ENCODE results near the gene SMURF2.
"Not testable (repeated sequence)": the region's sequence is repeated elsewhere in the genome, so short reads cannot be mapped to it uniquely, and the experiment has no call there.

Gene SMURF2

GRCh38 chr17:64617125-64617780 lies 44.9 kb downstream of the SMURF2 start:
- no peaks in the 10 kb centered on the region for H3K9me3 ChIP-seq (ENCODE audit: control insufficient read depth in 1 of 2, low read length in 2 of 2)
- peaks cover 15 to 21% of the 10 kb centered on the region in 2 donors for H3K4me1 ChIP-seq (ENCODE audit: control insufficient read depth in 1 of 2, insufficient read depth in 2 of 2, low read length in 2 of 2)
- no peaks in the 10 kb centered on the region for H3K36me3 ChIP-seq (ENCODE audit: control insufficient read depth in 1 of 2, insufficient read depth in 2 of 2, low read length in 2 of 2)
- H3K9ac ChIP-seq (ENCODE audit: low read depth in 1 of 2, low read length in 2 of 2) = no peak overlapping the region
- H3K27me3 ChIP-seq (ENCODE audit: control insufficient read depth in 1 of 2, insufficient read depth in 2 of 2, low read length in 2 of 2) = no peaks in the 10 kb centered on the region
- H3K4me3 ChIP-seq (ENCODE audit: low read depth in 1 of 2, low read length in 2 of 2) = no peak overlapping the region
- H3K27ac ChIP-seq (ENCODE audit: low read depth, low read length) = no peak overlapping the region

- no peaks in the 10 kb centered on the region for H3K9me3 ChIP-seq (ENCODE audit: control insufficient read depth in 1 of 2, low read length in 2 of 2)
- H3K27me3 ChIP-seq (ENCODE audit: control insufficient read depth in 1 of 2, insufficient read depth in 2 of 2, low read length in 2 of 2) = no peaks in the 10 kb centered on the region
- no peak overlapping the region for H3K27ac ChIP-seq (ENCODE audit: low read depth, low read length)
- H3K4me3 ChIP-seq (ENCODE audit: low read depth in 1 of 2, low read length in 2 of 2) = no peak overlapping the region
- H3K36me3 ChIP-seq (ENCODE audit: control insufficient read depth in 1 of 2, insufficient read depth in 2 of 2, low read length in 2 of 2) = no peaks in the 10 kb centered on the region
- H3K9ac ChIP-seq (ENCODE audit: low read depth in 1 of 2, low read length in 2 of 2) = no peak overlapping the region
- H3K4me1 ChIP-seq (ENCODE audit: control insufficient read depth in 1 of 2, insufficient read depth in 2 of 2, low read length in 2 of 2) = peaks cover 15 to 21% of the 10 kb centered on the region in 2 donors
These were observed 47.0 kb downstream of the SMURF2 start for GRCh38 chr17:64615028-64615677.

GRCh38 chr17:64614266-64615027 lies 47.7 kb downstream of the SMURF2 start:
- no peaks in the 10 kb centered on the region for H3K9me3 ChIP-seq (ENCODE audit: control insufficient read depth in 1 of 2, low read length in 2 of 2)
- H3K27ac ChIP-seq (ENCODE audit: low read depth, low read length) = no peak overlapping the region
- H3K9ac ChIP-seq (ENCODE audit: low read depth in 1 of 2, low read length in 2 of 2) = no peak overlapping the region
- H3K4me1 ChIP-seq (ENCODE audit: control insufficient read depth in 1 of 2, insufficient read depth in 2 of 2, low read length in 2 of 2) = peaks cover 15 to 21% of the 10 kb centered on the region in 2 donors
- H3K4me3 ChIP-seq (ENCODE audit: low read depth in 1 of 2, low read length in 2 of 2) = no peak overlapping the region
- H3K27me3 ChIP-seq (ENCODE audit: control insufficient read depth in 1 of 2, insufficient read depth in 2 of 2, low read length in 2 of 2) = no peaks in the 10 kb centered on the region
- no peaks in the 10 kb centered on the region for H3K36me3 ChIP-seq (ENCODE audit: control insufficient read depth in 1 of 2, insufficient read depth in 2 of 2, low read length in 2 of 2)

- Histone ChIP-seq H3K4me1 (ENCODE audit: control insufficient read depth in 1 of 2, insufficient read depth in 2 of 2, low read length in 2 of 2) (peaks cover 15 to 21% of the 10 kb centered on the region in 2 donors), H3K27ac (ENCODE audit: low read depth, low read length) (no peak overlapping the region), H3K36me3 (ENCODE audit: control insufficient read depth in 1 of 2, insufficient read depth in 2 of 2, low read length in 2 of 2) (no peaks in the 10 kb centered on the region), H3K9me3 (ENCODE audit: control insufficient read depth in 1 of 2, low read length in 2 of 2) (no peaks in the 10 kb centered on the region), H3K9ac (ENCODE audit: low read depth in 1 of 2, low read length in 2 of 2) (no peak overlapping the region), H3K27me3 (ENCODE audit: control insufficient read depth in 1 of 2, insufficient read depth in 2 of 2, low read length in 2 of 2) (no peaks in the 10 kb centered on the region), H3K4me3 (ENCODE audit: low read depth in 1 of 2, low read length in 2 of 2) (no peak overlapping the region)
These were observed 50.7 kb downstream of the SMURF2 start for GRCh38 chr17:64611369-64611768.

GRCh38 chr17:64610244-64610643 lies 51.9 kb downstream of the SMURF2 start:
- not testable (repeated sequence) for H3K27me3 ChIP-seq (ENCODE audit: control insufficient read depth in 1 of 2, insufficient read depth in 2 of 2, low read length in 2 of 2); H3K36me3 ChIP-seq (ENCODE audit: control insufficient read depth in 1 of 2, insufficient read depth in 2 of 2, low read length in 2 of 2); H3K4me3 ChIP-seq (ENCODE audit: low read depth in 1 of 2, low read length in 2 of 2); H3K27ac ChIP-seq (ENCODE audit: low read depth, low read length); H3K9me3 ChIP-seq (ENCODE audit: control insufficient read depth in 1 of 2, low read length in 2 of 2); H3K9ac ChIP-seq (ENCODE audit: low read depth in 1 of 2, low read length in 2 of 2)
- peaks cover 11 to 19% of the 10 kb centered on the region in 2 donors for H3K4me1 ChIP-seq (ENCODE audit: control insufficient read depth in 1 of 2, insufficient read depth in 2 of 2, low read length in 2 of 2)

GRCh38 chr17:64608571-64608981 lies 53.5 kb downstream of the SMURF2 start:
- Histone ChIP-seq H3K9me3 (ENCODE audit: control insufficient read depth in 1 of 2, low read length in 2 of 2) (no peaks in the 10 kb centered on the region), H3K4me1 (ENCODE audit: control insufficient read depth in 1 of 2, insufficient read depth in 2 of 2, low read length in 2 of 2) (peaks cover 0 to 4% of the 10 kb centered on the region in 2 donors), H3K27ac (ENCODE audit: low read depth, low read length) (no peak overlapping the region), H3K36me3 (ENCODE audit: control insufficient read depth in 1 of 2, insufficient read depth in 2 of 2, low read length in 2 of 2) (no peaks in the 10 kb centered on the region), H3K27me3 (ENCODE audit: control insufficient read depth in 1 of 2, insufficient read depth in 2 of 2, low read length in 2 of 2) (no peaks in the 10 kb centered on the region), H3K9ac (ENCODE audit: low read depth in 1 of 2, low read length in 2 of 2) (no peak overlapping the region), H3K4me3 (ENCODE audit: low read depth in 1 of 2, low read length in 2 of 2) (no peak overlapping the region)

GRCh38 chr17:64607862-64608565 lies 54.1 kb downstream of the SMURF2 start:
- H3K9me3 ChIP-seq (ENCODE audit: control insufficient read depth in 1 of 2, low read length in 2 of 2) = no peaks in the 10 kb centered on the region
- H3K27me3 ChIP-seq (ENCODE audit: control insufficient read depth in 1 of 2, insufficient read depth in 2 of 2, low read length in 2 of 2) = no peaks in the 10 kb centered on the region
- no peak overlapping the region for H3K4me3 ChIP-seq (ENCODE audit: low read depth in 1 of 2, low read length in 2 of 2)
- H3K9ac ChIP-seq (ENCODE audit: low read depth in 1 of 2, low read length in 2 of 2) = no peak overlapping the region
- H3K36me3 ChIP-seq (ENCODE audit: control insufficient read depth in 1 of 2, insufficient read depth in 2 of 2, low read length in 2 of 2) = no peaks in the 10 kb centered on the region
- H3K4me1 ChIP-seq (ENCODE audit: control insufficient read depth in 1 of 2, insufficient read depth in 2 of 2, low read length in 2 of 2) = no peaks in the 10 kb centered on the region
- H3K27ac ChIP-seq (ENCODE audit: low read depth, low read length) = no peak overlapping the region

- H3K27me3 ChIP-seq (ENCODE audit: control insufficient read depth in 1 of 2, insufficient read depth in 2 of 2, low read length in 2 of 2); H3K9ac ChIP-seq (ENCODE audit: low read depth in 1 of 2, low read length in 2 of 2); H3K4me1 ChIP-seq (ENCODE audit: control insufficient read depth in 1 of 2, insufficient read depth in 2 of 2, low read length in 2 of 2); H3K36me3 ChIP-seq (ENCODE audit: control insufficient read depth in 1 of 2, insufficient read depth in 2 of 2, low read length in 2 of 2); H3K27ac ChIP-seq (ENCODE audit: low read depth, low read length); H3K4me3 ChIP-seq (ENCODE audit: low read depth in 1 of 2, low read length in 2 of 2); H3K9me3 ChIP-seq (ENCODE audit: control insufficient read depth in 1 of 2, low read length in 2 of 2): not testable (repeated sequence)
These were observed 57.6 kb downstream of the SMURF2 start for GRCh38 chr17:64604532-64604931.

GRCh38 chr17:64603987-64604386 lies 58.1 kb downstream of the SMURF2 start:
- Histone ChIP-seq H3K36me3 (ENCODE audit: control insufficient read depth in 1 of 2, insufficient read depth in 2 of 2, low read length in 2 of 2) (no peaks in the 10 kb centered on the region), H3K27ac (ENCODE audit: low read depth, low read length) (no peak overlapping the region), H3K9me3 (ENCODE audit: control insufficient read depth in 1 of 2, low read length in 2 of 2) (no peaks in the 10 kb centered on the region), H3K4me1 (ENCODE audit: control insufficient read depth in 1 of 2, insufficient read depth in 2 of 2, low read length in 2 of 2) (peaks cover 0 to 4% of the 10 kb centered on the region in 2 donors), H3K9ac (ENCODE audit: low read depth in 1 of 2, low read length in 2 of 2) (no peak overlapping the region), H3K4me3 (ENCODE audit: low read depth in 1 of 2, low read length in 2 of 2) (no peak overlapping the region), H3K27me3 (ENCODE audit: control insufficient read depth in 1 of 2, insufficient read depth in 2 of 2, low read length in 2 of 2) (no peaks in the 10 kb centered on the region)

GRCh38 chr17:64599827-64600226 lies 62.3 kb downstream of the SMURF2 start:
- peaks cover 0 to 4% of the 10 kb centered on the region in 2 donors for H3K4me1 ChIP-seq (ENCODE audit: control insufficient read depth in 1 of 2, insufficient read depth in 2 of 2, low read length in 2 of 2)
- H3K27me3 ChIP-seq (ENCODE audit: control insufficient read depth in 1 of 2, insufficient read depth in 2 of 2, low read length in 2 of 2) = no peaks in the 10 kb centered on the region
- H3K4me3 ChIP-seq (ENCODE audit: low read depth in 1 of 2, low read length in 2 of 2) = no peak overlapping the region

More at GRCh38 chr17:64599827-64600226, 62.3 kb downstream of the SMURF2 start:
- H3K27ac ChIP-seq (ENCODE audit: low read depth, low read length) = no peak overlapping the region
- H3K9ac ChIP-seq (ENCODE audit: low read depth in 1 of 2, low read length in 2 of 2) = no peak overlapping the region
- no peaks in the 10 kb centered on the region for H3K9me3 ChIP-seq (ENCODE audit: control insufficient read depth in 1 of 2, low read length in 2 of 2)
- peaks cover 0 to 8% of the 10 kb centered on the region in 2 donors for H3K36me3 ChIP-seq (ENCODE audit: control insufficient read depth in 1 of 2, insufficient read depth in 2 of 2, low read length in 2 of 2)

Measured in duodenal mucosa (tissue), 2 donors.